A549 (cell line): ENCODE measurements around the gene C3orf49.

Experiments
- KDM1A ChIP-seq: fragments of 200-600 bp; sonication (generic); IDR thresholded peaks from 2 replicates; pipeline ENCODE4 v1.6.1; 2016; ENCODE audit warnings: low read depth, mild to moderate bottlenecking
- TF ChIP-seq, protein P1 (sequence below): fragments of 150-350 bp; IDR thresholded peaks from 2 replicates; pipeline ENCODE4 v1.6.1; 2014; ENCODE audit warnings: low read depth, mild to moderate bottlenecking, low read length

- TF ChIP-seq, protein P1, sequence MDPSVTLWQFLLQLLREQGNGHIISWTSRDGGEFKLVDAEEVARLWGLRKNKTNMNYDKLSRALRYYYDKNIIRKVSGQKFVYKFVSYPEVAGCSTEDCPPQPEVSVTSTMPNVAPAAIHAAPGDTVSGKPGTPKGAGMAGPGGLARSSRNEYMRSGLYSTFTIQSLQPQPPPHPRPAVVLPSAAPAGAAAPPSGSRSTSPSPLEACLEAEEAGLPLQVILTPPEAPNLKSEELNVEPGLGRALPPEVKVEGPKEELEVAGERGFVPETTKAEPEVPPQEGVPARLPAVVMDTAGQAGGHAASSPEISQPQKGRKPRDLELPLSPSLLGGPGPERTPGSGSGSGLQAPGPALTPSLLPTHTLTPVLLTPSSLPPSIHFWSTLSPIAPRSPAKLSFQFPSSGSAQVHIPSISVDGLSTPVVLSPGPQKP, result no peak
- TF ChIP-seq KDM1A, result no peak
These were observed 44.3 kb downstream of the C3orf49 start, which contains the start of the genes ATXN7 and THOC7 for GRCh38 chr3:63863150-63864007.
